ENCODE results near the gene COPS7A. TPM values are rescaled to one million over a fixed set of nuclear protein-coding genes. Genes with fewer than 3 reads are reported as not detected.
A peak's percentile ranks its signal among the peaks of the same experiment; 100 is the strongest.
"Not testable (repeated sequence)": the region's sequence is repeated elsewhere in the genome, so short reads cannot be mapped to it uniquely, and the experiment has no call there.

COPS7A gene
- total RNA-seq, 2 experiments from 2014 or later = 29.8 to 35.6 TPM

DNA sequence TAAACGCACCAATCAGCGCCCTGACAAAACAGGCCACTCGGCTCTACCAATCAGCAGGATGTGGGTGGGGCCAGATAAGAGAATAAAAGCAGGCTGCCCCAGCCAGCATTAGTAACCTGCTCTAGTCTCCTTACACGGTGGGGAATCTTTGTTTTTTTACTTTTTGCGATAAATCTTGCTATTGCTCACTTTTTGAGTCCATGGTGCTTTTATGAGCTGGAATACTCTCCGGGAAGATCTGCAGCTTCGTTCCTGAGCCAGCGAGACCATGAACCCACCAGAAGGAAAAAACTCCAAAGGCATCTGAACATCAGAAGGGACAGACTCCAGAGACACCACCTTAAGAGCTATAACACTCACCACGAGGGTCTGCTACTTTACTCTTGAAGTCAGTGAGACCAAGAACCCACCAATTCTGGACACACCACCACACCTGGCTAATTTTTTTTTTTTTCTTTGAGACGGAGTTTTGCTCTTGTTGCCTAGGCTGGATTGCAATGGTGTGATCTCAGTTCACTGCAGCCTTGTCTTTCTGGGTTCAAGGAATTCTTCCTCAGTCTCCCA, 6.9 kb upstream of the COPS7A start:
- ATAC-seq (ENCODE audit: low read depth) (no peak), DNase-seq (no peak)
- H3K36me3 Mint-ChIP-seq = no peaks in the 10 kb centered on the region
- peaks cover 2% of the 10 kb centered on the region for H3K4me1 Mint-ChIP-seq
- H3K9me3 Mint-ChIP-seq = no peaks in the 10 kb centered on the region
- H3K27ac Mint-ChIP-seq = no peak overlapping the region
- no peak overlapping the region for H3K4me3 Mint-ChIP-seq
- POLR2A ChIA-PET = no interaction called here
- H3K27me3 Mint-ChIP-seq = peaks cover 4% of the 10 kb centered on the region

DNA sequence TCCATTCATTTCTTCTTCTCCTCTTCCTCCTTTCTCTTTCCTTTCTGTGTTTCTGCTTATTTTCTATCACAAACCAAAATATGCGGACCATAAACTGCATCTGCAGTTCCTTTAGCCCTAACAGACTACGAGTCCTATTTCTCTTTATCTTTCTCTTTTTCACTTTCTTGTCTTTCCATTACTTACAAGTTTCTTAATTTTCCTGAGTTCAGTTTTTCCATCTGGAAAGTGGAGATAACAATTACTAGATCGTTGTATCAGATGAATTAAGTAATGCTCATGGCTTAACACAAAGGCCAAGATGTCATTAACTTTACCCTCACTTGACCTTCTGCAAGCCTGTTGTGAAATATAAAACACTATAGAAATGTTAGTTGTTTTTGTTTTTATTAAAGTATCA, 983 bp upstream of the COPS7A start:
- Mint-ChIP-seq H3K27ac (no peak overlapping the region), H3K4me1 (peaks cover 22% of the 10 kb centered on the region), H3K9me3 (no peaks in the 10 kb centered on the region), H3K27me3 (peaks cover 3% of the 10 kb centered on the region), H3K4me3 (no peak overlapping the region), H3K36me3 (peaks cover 5% of the 10 kb centered on the region)
- no peak for DNase-seq
- POLR2A ChIA-PET = interaction anchor here (0.5 to 4.8 kb wide), 12 partner anchors 8 to 189 kb away, joined by 3 to 71 read pairs (median 6); partner anchors contain the start of genes CDCA3, GAPDH, MLF2 and SPSB2
- no peak for ATAC-seq (ENCODE audit: low read depth)

DNA sequence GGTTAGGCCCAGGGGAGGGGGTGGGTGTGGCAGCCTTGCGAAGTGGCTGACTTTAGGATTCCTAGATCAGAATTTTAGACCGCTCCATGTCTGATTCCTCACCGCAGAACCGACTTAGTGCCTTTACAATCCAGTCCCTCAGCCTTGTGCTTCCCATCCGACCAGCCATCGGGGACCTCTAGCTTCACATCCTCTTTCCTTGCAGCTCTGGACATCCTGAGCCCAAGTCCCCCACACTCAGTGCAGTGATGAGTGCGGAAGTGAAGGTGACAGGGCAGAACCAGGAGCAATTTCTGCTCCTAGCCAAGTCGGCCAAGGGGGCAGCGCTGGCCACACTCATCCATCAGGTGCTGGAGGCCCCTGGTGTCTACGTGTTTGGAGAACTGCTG, 557 bp downstream of the COPS7A start:
- Mint-ChIP-seq H3K4me3 (peak overlapping the region; percentile 99), H3K9me3 (no peaks in the 10 kb centered on the region), H3K36me3 (peaks cover 8% of the 10 kb centered on the region), H3K27me3 (peaks cover 3% of the 10 kb centered on the region), H3K4me1 (peaks cover 22% of the 10 kb centered on the region), H3K27ac (peak overlapping the region; percentile 99)
- peak; percentile 29 for ATAC-seq (ENCODE audit: low read depth)
- DNase-seq = peak; percentile 65
- POLR2A ChIA-PET = interaction anchor here (0.5 to 4.8 kb wide), 31 partner anchors 15 to 387 kb away, joined by 3 to 71 read pairs (median 5); partner anchors contain the start of genes CDCA3, GAPDH, LAG3 and LPAR5

DNA sequence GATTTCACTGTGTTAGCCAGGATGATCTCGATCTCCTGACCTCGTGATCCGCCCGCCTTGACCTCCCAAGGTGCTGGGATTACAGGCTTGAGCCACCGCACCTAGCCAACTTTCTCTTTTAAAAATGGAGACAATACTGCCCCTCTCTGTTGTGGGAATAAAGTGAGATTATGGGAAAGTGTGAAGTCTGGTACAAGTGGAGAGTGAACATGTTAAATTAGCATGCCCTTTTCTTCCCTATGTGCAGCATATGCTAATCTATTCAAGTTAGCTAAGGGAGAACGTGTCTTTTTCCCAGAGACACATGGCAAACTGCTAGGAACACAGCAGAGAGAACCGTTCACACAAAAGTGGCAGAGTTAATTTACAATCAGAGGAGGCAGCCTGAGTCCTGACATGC, 1.5 kb downstream of the COPS7A start:
- no peak for DNase-seq
- no peak for ATAC-seq (ENCODE audit: low read depth)
- H3K4me3 Mint-ChIP-seq = peak overlapping the region; percentile 99
- peak overlapping the region; percentile 75 for H3K27ac Mint-ChIP-seq
- H3K27me3 Mint-ChIP-seq = peaks cover 3% of the 10 kb centered on the region
- H3K36me3 Mint-ChIP-seq = peaks cover 11% of the 10 kb centered on the region
- POLR2A ChIA-PET = interaction anchor here (1.0 to 4.8 kb wide), 6 partner anchors 27 to 126 kb away, joined by 3 to 71 read pairs (median 11); partner anchors contain the start of genes CDCA3, LAG3, MLF2 and USP5
- no peaks in the 10 kb centered on the region for H3K9me3 Mint-ChIP-seq
- peaks cover 22% of the 10 kb centered on the region for H3K4me1 Mint-ChIP-seq

DNA sequence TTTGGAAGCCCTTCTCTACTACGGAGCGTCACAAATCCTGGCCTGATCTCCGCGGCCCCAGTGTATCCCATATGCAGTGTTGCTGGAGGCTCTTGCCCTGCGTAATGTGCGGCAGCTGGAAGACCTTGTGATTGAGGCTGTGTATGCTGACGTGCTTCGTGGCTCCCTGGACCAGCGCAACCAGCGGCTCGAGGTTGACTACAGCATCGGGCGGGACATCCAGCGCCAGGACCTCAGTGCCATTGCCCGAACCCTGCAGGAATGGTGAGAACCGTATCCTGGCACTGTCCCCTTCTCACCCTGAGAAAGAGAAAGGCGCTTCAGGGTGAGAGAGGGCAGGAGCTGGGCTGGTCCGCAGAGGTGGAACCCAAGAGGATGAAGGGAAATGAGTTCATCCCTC, 5.3 kb downstream of the COPS7A start:
- H3K36me3 Mint-ChIP-seq = peaks cover 16% of the 10 kb centered on the region
- ATAC-seq (ENCODE audit: low read depth) (no peak), DNase-seq (no peak)
- POLR2A ChIA-PET = no interaction called here
- H3K4me1 Mint-ChIP-seq = peaks cover 14% of the 10 kb centered on the region
- H3K9me3 Mint-ChIP-seq = no peaks in the 10 kb centered on the region
- H3K27me3 Mint-ChIP-seq = no peaks in the 10 kb centered on the region
- H3K4me3 Mint-ChIP-seq = no peak overlapping the region
- H3K27ac Mint-ChIP-seq = no peak overlapping the region

DNA sequence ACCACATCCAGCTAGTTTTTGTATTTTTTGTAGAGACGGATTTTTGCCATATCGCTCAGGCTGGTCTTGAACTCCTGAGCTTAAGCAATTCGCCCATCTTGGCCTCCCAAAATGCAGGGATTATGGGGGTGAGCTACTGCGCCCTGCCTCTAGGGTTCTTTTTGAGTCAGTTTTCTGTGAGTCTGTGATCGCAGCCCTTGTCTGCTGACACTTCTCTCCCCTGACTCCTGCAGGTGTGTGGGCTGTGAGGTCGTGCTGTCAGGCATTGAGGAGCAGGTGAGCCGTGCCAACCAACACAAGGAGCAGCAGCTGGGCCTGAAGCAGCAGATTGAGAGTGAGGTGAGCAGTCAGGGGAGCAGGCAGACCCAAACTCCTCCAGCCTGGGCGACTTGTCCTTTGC, 6.3 kb downstream of the COPS7A start:
- Mint-ChIP-seq H3K4me3 (no peak overlapping the region), H3K4me1 (peaks cover 10% of the 10 kb centered on the region), H3K9me3 (no peaks in the 10 kb centered on the region), H3K36me3 (peaks cover 16% of the 10 kb centered on the region), H3K27me3 (no peaks in the 10 kb centered on the region), H3K27ac (no peak overlapping the region)
- POLR2A ChIA-PET = no interaction called here
- ATAC-seq (ENCODE audit: low read depth) = no peak
- DNase-seq = no peak

DNA sequence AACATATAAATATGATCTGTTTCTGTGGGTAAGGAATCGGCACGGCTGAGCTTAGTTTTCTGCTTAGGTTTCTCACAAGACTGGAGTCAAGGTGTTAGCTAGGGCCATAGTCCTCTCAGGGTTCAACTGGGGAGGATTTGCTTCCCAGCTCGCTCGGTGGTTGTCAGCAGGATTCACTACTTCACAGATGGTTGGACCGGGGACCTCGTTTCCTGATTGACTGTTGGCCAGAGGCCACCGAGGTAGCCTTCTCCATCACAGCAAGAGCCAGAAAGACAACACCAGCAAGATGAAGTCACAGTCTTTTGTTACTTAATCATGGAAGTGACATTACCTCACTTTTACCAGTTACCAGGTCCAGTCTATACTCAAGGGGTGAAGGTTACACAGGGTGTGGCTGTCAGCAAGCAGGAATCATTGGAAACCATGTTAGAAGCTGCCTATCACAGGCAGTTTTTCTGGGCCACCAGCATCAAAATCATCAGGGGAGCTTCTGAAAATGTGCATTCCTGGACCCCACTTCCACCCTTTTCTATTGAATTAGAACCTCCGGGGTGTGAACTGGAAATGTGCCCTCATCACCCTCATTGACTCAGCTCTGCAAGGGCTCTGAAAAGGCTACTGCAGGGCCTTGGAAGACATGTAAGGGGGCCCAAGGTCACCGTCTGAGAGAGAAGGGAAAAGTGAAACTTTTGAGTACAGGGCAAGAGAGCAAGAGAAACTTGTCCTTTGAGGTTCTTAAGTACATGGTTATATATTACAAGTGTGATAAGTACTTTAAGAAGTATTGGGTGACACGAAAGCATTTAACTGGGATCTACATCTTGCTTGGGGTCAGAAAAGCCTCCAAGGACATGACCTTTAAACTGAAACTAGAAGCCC, 10.9 kb downstream of the COPS7A start:
- H3K27ac Mint-ChIP-seq = no peak overlapping the region
- H3K36me3 Mint-ChIP-seq = peaks cover 8% of the 10 kb centered on the region
- H3K27me3 Mint-ChIP-seq = no peaks in the 10 kb centered on the region
- no peaks in the 10 kb centered on the region for H3K9me3 Mint-ChIP-seq
- H3K4me3 Mint-ChIP-seq = no peak overlapping the region
- H3K4me1 Mint-ChIP-seq = peaks cover 8% of the 10 kb centered on the region
- no peak for ATAC-seq (ENCODE audit: low read depth)
- no peak for DNase-seq
- POLR2A ChIA-PET = no interaction called here

DNA sequence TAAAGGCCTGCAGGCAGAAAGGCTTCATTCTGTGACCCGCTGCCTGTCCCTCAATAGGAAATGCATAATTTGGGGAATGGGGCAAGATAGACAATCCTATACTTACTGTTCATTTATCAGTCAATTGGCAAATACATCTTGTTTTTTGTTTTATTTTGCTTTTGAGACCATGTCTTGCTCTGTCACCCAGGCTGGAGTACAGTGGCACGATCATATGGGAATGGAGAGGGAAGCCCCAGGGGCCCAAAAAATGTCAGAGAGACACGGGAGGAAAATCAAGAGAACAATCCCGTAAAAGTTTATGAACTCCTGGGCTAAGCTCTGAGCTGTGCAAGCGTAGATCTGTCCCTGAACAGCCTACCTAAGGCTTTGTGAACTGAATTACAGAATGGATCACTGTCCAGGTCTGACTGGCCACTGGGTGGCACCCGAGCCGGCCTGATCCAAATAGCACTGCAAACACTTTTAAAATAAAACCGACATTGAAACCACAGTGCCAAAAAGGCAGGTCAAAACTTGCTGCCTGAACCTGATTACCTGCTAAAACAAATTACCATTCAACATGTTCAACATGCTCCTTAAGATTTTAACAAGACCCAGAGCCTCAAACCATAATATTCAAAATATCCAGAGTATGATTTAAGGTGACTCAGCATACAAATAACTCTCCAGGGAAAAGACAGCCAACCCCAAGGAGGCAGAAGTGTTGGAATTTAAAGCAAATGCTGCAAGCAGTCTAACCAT, 11.8 kb downstream of the COPS7A start:
- ATAC-seq (ENCODE audit: low read depth) = peak; percentile 86
- POLR2A ChIA-PET = no interaction called here
- DNase-seq = peak; percentile 55
- no peaks in the 10 kb centered on the region for H3K27me3 Mint-ChIP-seq
- peaks cover 8% of the 10 kb centered on the region for H3K4me1 Mint-ChIP-seq
- no peak overlapping the region for H3K4me3 Mint-ChIP-seq
- H3K27ac Mint-ChIP-seq = peak overlapping the region; percentile 11
- H3K9me3 Mint-ChIP-seq = no peaks in the 10 kb centered on the region
- H3K36me3 Mint-ChIP-seq = peaks cover 7% of the 10 kb centered on the region

DNA sequence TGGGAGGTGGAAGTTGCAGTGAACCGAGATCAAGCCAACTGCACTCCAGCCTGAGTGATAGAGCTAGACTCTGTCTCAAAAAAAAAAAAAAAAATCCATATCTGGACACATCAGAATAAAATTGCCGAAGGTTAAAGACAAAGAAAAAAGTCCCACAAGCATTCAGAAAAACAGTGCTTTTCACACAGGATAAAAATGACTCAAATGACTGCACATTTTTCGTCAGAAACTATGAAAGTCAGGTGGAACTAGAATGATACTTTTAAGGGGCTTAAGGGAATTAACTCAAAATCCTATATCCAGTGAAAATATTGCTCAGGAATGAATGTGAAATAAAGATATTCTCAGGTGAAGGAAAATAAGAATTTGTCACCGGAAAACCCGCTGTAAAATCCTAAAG, 12.9 kb downstream of the COPS7A start:
- ATAC-seq (ENCODE audit: low read depth) (no peak), DNase-seq (no peak)
- peaks cover 8% of the 10 kb centered on the region for H3K4me1 Mint-ChIP-seq
- no peaks in the 10 kb centered on the region for H3K9me3 Mint-ChIP-seq
- POLR2A ChIA-PET = no interaction called here
- H3K27me3 Mint-ChIP-seq = no peaks in the 10 kb centered on the region
- H3K27ac Mint-ChIP-seq = no peak overlapping the region
- H3K36me3 Mint-ChIP-seq = no peaks in the 10 kb centered on the region
- no peak overlapping the region for H3K4me3 Mint-ChIP-seq

DNA sequence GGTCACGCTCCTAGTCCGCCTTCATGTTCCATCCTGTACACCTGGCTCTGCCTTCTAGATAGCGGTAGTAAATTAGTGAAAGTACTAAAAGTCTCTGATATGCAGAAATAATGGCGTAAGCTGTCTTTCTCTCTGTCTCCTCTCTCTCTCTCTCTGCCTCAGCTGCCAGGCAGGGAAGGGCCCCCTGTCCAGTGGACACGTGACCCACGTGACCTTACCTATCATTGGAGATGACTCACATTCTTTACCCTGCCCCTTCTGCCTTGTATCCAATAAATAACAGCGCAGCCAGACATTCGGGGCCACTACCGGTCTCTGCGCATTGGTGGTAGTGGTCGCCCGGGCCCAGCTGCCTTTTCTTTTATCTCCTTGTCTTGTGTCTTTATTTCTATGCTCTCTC, 18.2 kb downstream of the COPS7A start:
- H3K4me3 Mint-ChIP-seq; H3K36me3 Mint-ChIP-seq; DNase-seq; ATAC-seq (ENCODE audit: low read depth); H3K9me3 Mint-ChIP-seq; H3K27me3 Mint-ChIP-seq; H3K27ac Mint-ChIP-seq: not testable (repeated sequence)
- H3K4me1 Mint-ChIP-seq = peaks cover 14% of the 10 kb centered on the region
- POLR2A ChIA-PET = interaction anchor here (0.6 to 0.9 kb wide), 2 partner anchors 9 to 18 kb away, joined by 3 to 6 read pairs; partner anchors contain the start of gene COPS7A

DNA sequence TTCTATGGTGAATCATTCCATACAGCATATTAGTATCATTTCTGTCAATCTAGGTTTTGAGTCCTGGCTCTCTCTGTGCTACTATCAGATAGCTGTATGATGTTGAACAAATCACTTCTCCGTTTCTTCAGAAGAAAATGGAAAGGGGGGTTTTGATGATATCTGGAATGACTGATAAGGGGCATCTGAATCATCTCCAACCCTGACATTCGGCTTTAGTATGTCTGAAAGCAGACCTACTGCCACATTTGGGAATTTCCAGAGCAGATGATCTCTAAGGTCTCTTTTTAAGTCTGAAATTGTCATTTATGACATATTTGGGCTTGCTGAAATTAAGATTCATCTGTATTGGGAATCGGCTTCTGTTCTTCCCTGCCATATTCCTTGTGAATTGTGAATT, 19.0 kb downstream of the COPS7A start:
- Mint-ChIP-seq H3K4me1 (peaks cover 16% of the 10 kb centered on the region), H3K36me3 (peaks cover 15% of the 10 kb centered on the region), H3K9me3 (no peaks in the 10 kb centered on the region), H3K4me3 (no peak overlapping the region), H3K27ac (no peak overlapping the region), H3K27me3 (no peaks in the 10 kb centered on the region)
- no peak for ATAC-seq (ENCODE audit: low read depth)
- DNase-seq = no peak
- POLR2A ChIA-PET = interaction anchor here (0.6 to 0.9 kb wide), 2 partner anchors 9 to 19 kb away, joined by 3 to 6 read pairs; partner anchors contain the start of gene COPS7A

DNA sequence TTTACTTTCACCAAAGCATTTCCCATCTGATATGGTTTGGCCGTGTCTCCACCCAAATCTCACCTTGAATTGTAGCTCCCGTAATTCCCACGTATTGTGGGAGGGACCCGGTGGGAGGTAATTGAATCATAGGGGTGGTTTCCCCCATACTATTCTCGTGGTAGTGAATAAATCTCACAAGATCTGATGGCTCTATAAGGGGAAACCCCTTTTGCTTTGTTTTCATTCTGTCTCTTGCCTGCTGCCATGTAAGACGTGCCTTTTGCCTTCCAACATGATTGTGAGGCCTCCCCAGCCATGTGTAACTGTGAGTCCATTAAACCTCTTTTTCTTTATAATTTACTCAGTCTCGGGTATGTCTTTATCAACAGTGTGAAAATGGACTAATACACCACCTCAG, 19.5 kb downstream of the COPS7A start:
- ATAC-seq (ENCODE audit: low read depth); H3K9me3 Mint-ChIP-seq; H3K27me3 Mint-ChIP-seq; H3K4me3 Mint-ChIP-seq; H3K27ac Mint-ChIP-seq; DNase-seq: not testable (repeated sequence)
- peaks cover 20% of the 10 kb centered on the region for H3K36me3 Mint-ChIP-seq
- POLR2A ChIA-PET = interaction anchor here (0.9 to 2.0 kb wide), 2 partner anchors 10 to 19 kb away, joined by 3 to 15 read pairs; partner anchors contain the start of genes COPS7A and MLF2
- H3K4me1 Mint-ChIP-seq = peaks cover 16% of the 10 kb centered on the region
